ENCODE measurements around the gene NOL7.

DNA sequence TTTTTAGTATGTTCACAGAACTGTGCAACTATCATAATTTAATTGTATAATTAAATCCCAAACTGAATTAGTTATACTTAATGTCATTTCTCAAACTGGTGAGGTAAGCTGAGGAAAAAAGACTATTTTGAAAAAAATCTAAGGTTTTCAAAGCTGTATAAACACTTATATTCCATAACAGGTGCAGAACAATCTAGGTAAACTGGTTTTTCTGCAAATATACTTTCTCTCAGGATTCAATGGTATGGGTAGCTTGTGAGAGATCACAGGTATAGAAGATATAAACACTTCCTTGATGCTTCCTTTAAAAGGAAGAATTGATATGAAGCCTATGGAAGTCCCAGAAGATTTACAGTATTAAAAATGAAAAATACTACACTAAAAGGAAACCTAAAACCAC is 33.7 kb downstream of the NOL7 start:
- TF ChIP-seq EZH2phosphoT487 (IDR thresholded peaks at IDR 0.05; ENCODE audit: borderline replicate concordance, low read length), result no peak
- TF ChIP-seq, protein P1, sequence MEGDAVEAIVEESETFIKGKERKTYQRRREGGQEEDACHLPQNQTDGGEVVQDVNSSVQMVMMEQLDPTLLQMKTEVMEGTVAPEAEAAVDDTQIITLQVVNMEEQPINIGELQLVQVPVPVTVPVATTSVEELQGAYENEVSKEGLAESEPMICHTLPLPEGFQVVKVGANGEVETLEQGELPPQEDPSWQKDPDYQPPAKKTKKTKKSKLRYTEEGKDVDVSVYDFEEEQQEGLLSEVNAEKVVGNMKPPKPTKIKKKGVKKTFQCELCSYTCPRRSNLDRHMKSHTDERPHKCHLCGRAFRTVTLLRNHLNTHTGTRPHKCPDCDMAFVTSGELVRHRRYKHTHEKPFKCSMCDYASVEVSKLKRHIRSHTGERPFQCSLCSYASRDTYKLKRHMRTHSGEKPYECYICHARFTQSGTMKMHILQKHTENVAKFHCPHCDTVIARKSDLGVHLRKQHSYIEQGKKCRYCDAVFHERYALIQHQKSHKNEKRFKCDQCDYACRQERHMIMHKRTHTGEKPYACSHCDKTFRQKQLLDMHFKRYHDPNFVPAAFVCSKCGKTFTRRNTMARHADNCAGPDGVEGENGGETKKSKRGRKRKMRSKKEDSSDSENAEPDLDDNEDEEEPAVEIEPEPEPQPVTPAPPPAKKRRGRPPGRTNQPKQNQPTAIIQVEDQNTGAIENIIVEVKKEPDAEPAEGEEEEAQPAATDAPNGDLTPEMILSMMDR (conservative IDR thresholded peaks at IDR 0.05; ENCODE audit: low read depth, low read length), result no peak
- no peak for TF ChIP-seq EZH2 (IDR thresholded peaks at IDR 0.05; ENCODE audit: low read length, unreplicated experiment)

Measured in PC-3 (cell line).